SK-N-SH treated with all-trans-retinoic acid at 6 μM for 48 hours (cell line): ENCODE measurements around the gene PLA2R1.

Source experiments
- ATAC-seq: fragments of 200-7000 bp; cut with Tn5 transposase; 3 replicates; pipeline ENCODE4 v1.9.1; 2020; ENCODE audit warnings: mild to moderate bottlenecking, moderate library complexity
- ARNTL ChIP-seq: fragments of 450-650 bp; formaldehyde crosslinking; IDR thresholded peaks from 2 replicates; pipeline ENCODE4 v1.5.0; 2020; ENCODE audit warnings: low read depth, mild to moderate bottlenecking, moderate library complexity, borderline replicate concordance
- BACH2 ChIP-seq: fragments of 250-450 bp; sonication (Bioruptor Pico); IDR thresholded peaks from 2 replicates; pipeline ENCODE4 v1.9.0; 2021; ENCODE audit warnings: mild to moderate bottlenecking, borderline replicate concordance
- CREB5 ChIP-seq: fragments of 250-450 bp; sonication (Bioruptor Pico); IDR thresholded peaks from 2 replicates; pipeline ENCODE4 v1.5.1; 2020; ENCODE audit warnings: low read depth, mild to moderate bottlenecking, moderate library complexity
- CSDC2 ChIP-seq: fragments of 250-450 bp; sonication (Bioruptor Pico); IDR thresholded peaks from 2 replicates; pipeline ENCODE4 v1.5.0; 2020; ENCODE audit warnings: mild to moderate bottlenecking, moderate library complexity
- ESRRG ChIP-seq: fragments of 250-450 bp; sonication (Bioruptor Pico); IDR thresholded peaks from 2 replicates; pipeline ENCODE4 v1.6.1; 2021; ENCODE audit warnings: mild to moderate bottlenecking
- GLIS3 ChIP-seq: fragments of 250-450 bp; sonication (Bioruptor Pico); IDR thresholded peaks from 2 replicates; pipeline ENCODE4 v1.5.0; 2020; ENCODE audit warnings: mild to moderate bottlenecking, moderate library complexity
- ISL1 ChIP-seq: fragments of 250-450 bp; sonication (Bioruptor Pico); IDR thresholded peaks from 2 replicates; pipeline ENCODE4 v2.1.2; 2022; ENCODE audit warnings: mild to moderate bottlenecking, moderate library complexity
- OSR1 ChIP-seq: fragments of 250-450 bp; sonication (Bioruptor Pico); IDR thresholded peaks from 2 replicates; pipeline ENCODE4 v1.8.0; 2022; ENCODE audit warnings: moderate library complexity, mild to moderate bottlenecking, inconsistent platforms
- PATZ1 ChIP-seq: fragments of 250-450 bp; sonication (Bioruptor Pico); IDR thresholded peaks from 2 replicates; pipeline ENCODE4 v1.8.0; 2020; ENCODE audit warnings: mild to moderate bottlenecking, moderate library complexity, borderline replicate concordance
- POU6F1 ChIP-seq: fragments of 250-450 bp; sonication (Bioruptor Pico); IDR thresholded peaks from 2 replicates; pipeline ENCODE4 v1.8.0; 2021; ENCODE audit warnings: low read depth, mild to moderate bottlenecking, moderate library complexity, borderline replicate concordance
- PPARA ChIP-seq: fragments of 250-450 bp; sonication (Bioruptor Pico); IDR thresholded peaks from 2 replicates; pipeline ENCODE4 v1.5.0; 2020; ENCODE audit warnings: mild to moderate bottlenecking, borderline replicate concordance
- RARB ChIP-seq: fragments of 250-450 bp; sonication (Bioruptor Pico); IDR thresholded peaks from 2 replicates; pipeline ENCODE4 v1.8.0; 2021; ENCODE audit warnings: mild to moderate bottlenecking, moderate library complexity
- SNAI2 ChIP-seq: fragments of 250-450 bp; sonication (Bioruptor Pico); IDR thresholded peaks from 2 replicates; pipeline ENCODE4 v1.5.0; 2020; ENCODE audit warnings: mild to moderate bottlenecking, moderate library complexity
- TCF4 ChIP-seq: fragments of 250-450 bp; sonication (Bioruptor Pico); IDR thresholded peaks from 2 replicates; pipeline ENCODE4 v1.8.0; 2021; ENCODE audit warnings: mild to moderate bottlenecking, moderate library complexity, borderline replicate concordance
- TOX ChIP-seq: fragments of 250-450 bp; sonication (Bioruptor Pico); IDR thresholded peaks from 2 replicates; pipeline ENCODE4 v1.8.0; 2021; ENCODE audit warnings: mild to moderate bottlenecking, moderate library complexity, borderline replicate concordance
- TSHZ2 ChIP-seq: fragments of 250-450 bp; sonication (Bioruptor Pico); IDR thresholded peaks from 2 replicates; pipeline ENCODE4 v1.5.0; 2020; ENCODE audit warnings: mild to moderate bottlenecking, moderate library complexity
- ZC3H10 ChIP-seq: fragments of 250-450 bp; sonication (Bioruptor Pico); IDR thresholded peaks from 2 replicates; pipeline ENCODE4 v1.5.1; 2021; ENCODE audit warnings: mild to moderate bottlenecking, moderate library complexity
- ZFP3 ChIP-seq: fragments of 250-450 bp; sonication (Bioruptor Pico); IDR thresholded peaks from 2 replicates; pipeline ENCODE4 v1.5.0; 2020; ENCODE audit warnings: mild to moderate bottlenecking, moderate library complexity
- ZFP30 ChIP-seq: fragments of 450-650 bp; formaldehyde crosslinking; IDR thresholded peaks from 2 replicates; pipeline ENCODE4 v1.5.0; 2022; ENCODE audit warnings: mild to moderate bottlenecking, moderate library complexity
- ZNF565 ChIP-seq: fragments of 450-650 bp; formaldehyde crosslinking; conservative IDR thresholded peaks from 2 replicates; pipeline ENCODE4 v1.5.0; 2020; ENCODE audit warnings: low read depth, mild to moderate bottlenecking, moderate library complexity
- ZNF70 ChIP-seq: fragments of 450-650 bp; formaldehyde crosslinking; IDR thresholded peaks from 2 replicates; pipeline ENCODE4 v1.5.0; 2020; ENCODE audit warnings: mild to moderate bottlenecking, moderate library complexity
- ZNF8 ChIP-seq: fragments of 450-650 bp; formaldehyde crosslinking; IDR thresholded peaks from 2 replicates; pipeline ENCODE4 v1.5.0; 2020; ENCODE audit warnings: mild to moderate bottlenecking, moderate library complexity

The PLA2R1 gene

GRCh38 chr2:160034396-160034795, 28.0 kb downstream of the PLA2R1 start:
- no peak for ATAC-seq
- no peak for TF ChIP-seq BACH2 (CRISPR knock-in tag)
- no peak for TF ChIP-seq TSHZ2
- TF ChIP-seq SNAI2 (CRISPR knock-in tag) = no peak
- TF ChIP-seq TOX = no peak
- no peak for TF ChIP-seq TCF4
- TF ChIP-seq OSR1 = no peak
- TF ChIP-seq PPARA = no peak
- no peak for TF ChIP-seq PATZ1 (CRISPR knock-in tag)
- no peak for TF ChIP-seq ZNF565 (CRISPR knock-in tag)
- no peak for TF ChIP-seq POU6F1 (CRISPR knock-in tag)
- TF ChIP-seq GLIS3 (CRISPR knock-in tag) = no peak
- no peak for TF ChIP-seq ZFP3
- TF ChIP-seq ISL1 (CRISPR knock-in tag) = no peak
- no peak for TF ChIP-seq RARB (CRISPR knock-in tag)
- no peak for TF ChIP-seq ZC3H10 (CRISPR knock-in tag)
- no peak for TF ChIP-seq ZNF8
- TF ChIP-seq ZNF70 = no peak

- TF ChIP-seq ISL1 (CRISPR knock-in tag) (no peak), ZFP30 (no peak), ARNTL (CRISPR knock-in tag) (no peak), ZC3H10 (CRISPR knock-in tag) (no peak), CREB5 (CRISPR knock-in tag) (no peak), ESRRG (CRISPR knock-in tag) (no peak), ZNF565 (CRISPR knock-in tag) (no peak), CSDC2 (CRISPR knock-in tag) (no peak), OSR1 (no peak)
- TF ChIP-seq, all 23 proteins: peak for 0
- no peak for ATAC-seq
Observed at GRCh38 chr2:160033732-160034392, 28.6 kb downstream of the PLA2R1 start.

GRCh38 chr2:160029270-160029628, 33.2 kb downstream of the PLA2R1 start:
- ATAC-seq = no peak
- TF ChIP-seq ZFP3 (no peak), OSR1 (no peak), ARNTL (CRISPR knock-in tag) (no peak), CSDC2 (CRISPR knock-in tag) (no peak), SNAI2 (CRISPR knock-in tag) (no peak), TCF4 (no peak), ESRRG (CRISPR knock-in tag) (no peak), ZNF565 (CRISPR knock-in tag) (no peak), POU6F1 (CRISPR knock-in tag) (no peak), PPARA (no peak), ISL1 (CRISPR knock-in tag) (no peak), ZNF70 (no peak)
